ENCODE data around the gene WBP1.

The WBP1 gene

GRCh38 chr2:74504591-74504990 lies 46.4 kb downstream of the WBP1 start:
- no peak for TF ChIP-seq CTCF (IDR thresholded peaks at IDR 0.05)
- no peak for TF ChIP-seq ZFX (IDR thresholded peaks at IDR 0.05; ENCODE audit: borderline replicate concordance)
- peak overlapping the region; percentile 97 for H3K27ac ChIP-seq

DNA sequence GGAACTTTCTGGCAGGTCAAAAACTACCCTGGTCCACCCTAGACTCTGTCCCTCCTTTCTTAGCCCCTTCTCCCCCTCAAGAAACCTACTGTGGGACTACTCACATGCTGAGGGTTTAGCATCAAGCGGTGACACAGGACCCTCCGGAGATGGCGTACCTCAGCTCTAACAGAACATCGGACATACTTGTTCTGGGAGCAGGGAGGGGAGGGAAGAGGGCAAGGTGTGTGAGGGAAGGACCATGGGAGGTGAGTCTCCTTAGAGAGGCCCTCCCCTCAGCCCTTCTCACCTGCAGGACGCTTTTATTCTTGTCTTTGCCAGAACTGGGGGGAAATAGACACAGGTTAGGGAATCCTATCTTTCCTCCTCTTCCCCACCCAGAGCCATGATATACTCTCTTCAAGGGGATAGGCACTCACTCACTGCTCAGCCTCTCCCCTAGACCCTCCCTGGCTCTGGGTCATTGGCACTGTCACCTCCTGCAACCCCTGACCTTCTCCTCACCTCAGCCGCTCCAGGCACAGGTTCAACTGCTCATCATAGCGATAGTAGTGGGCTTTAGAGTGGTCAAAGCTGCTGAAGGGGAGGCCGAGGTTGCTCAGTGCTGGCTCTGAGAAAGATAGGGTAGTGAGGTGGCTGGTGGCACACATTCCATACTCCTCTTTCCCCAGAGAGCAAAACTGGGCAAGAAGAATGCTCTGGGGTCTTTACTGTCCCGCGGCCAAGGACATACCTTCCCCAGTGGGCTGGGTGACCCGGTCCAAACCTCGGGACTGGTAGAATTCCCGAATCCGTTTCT lies 47.4 kb downstream of the WBP1 start:
- peak overlapping the region; percentile 97 for H3K27ac ChIP-seq
- no peak for TF ChIP-seq CTCF (IDR thresholded peaks at IDR 0.05)
- no peak for TF ChIP-seq ZFX (IDR thresholded peaks at IDR 0.05; ENCODE audit: borderline replicate concordance)

- peak within 1 kb of the TSS; percentile 97 for H3K27ac ChIP-seq
- TF ChIP-seq ZFX (IDR thresholded peaks at IDR 0.05; ENCODE audit: borderline replicate concordance) (no peak), CTCF (IDR thresholded peaks at IDR 0.05) (no peak)
Observed at GRCh38 chr2:74507145-74507925, 49.1 kb downstream of the WBP1 start, which contains the start of gene PCGF1. TSS of gene PCGF1 (minus strand) at chr2:74507695. CDS start at chr2:74507668, 27 bp downstream.

GRCh38 chr2:74507926-74508520 lies 49.8 kb downstream of the WBP1 start:
- no peak for TF ChIP-seq ZFX (IDR thresholded peaks at IDR 0.05; ENCODE audit: borderline replicate concordance)
- no peak for TF ChIP-seq CTCF (IDR thresholded peaks at IDR 0.05)
- peak overlapping the region; percentile 97 for H3K27ac ChIP-seq

- no peak overlapping the region for H3K27ac ChIP-seq
- TF ChIP-seq CTCF (IDR thresholded peaks at IDR 0.05) (no peak), ZFX (IDR thresholded peaks at IDR 0.05; ENCODE audit: borderline replicate concordance) (no peak)
Observed at GRCh38 chr2:74510272-74510671, 52.0 kb downstream of the WBP1 start.

Data from 22Rv1 (cell line).